Renal cortical epithelial cell (primary cell): ENCODE measurements around the gene SLC35E4. TPM values are rescaled to one million over a fixed set of nuclear protein-coding genes. Genes with fewer than 3 reads are reported as not detected.
A peak's percentile ranks its signal among the peaks of the same experiment; 100 is the strongest.
"Not testable (repeated sequence)": the region's sequence is repeated elsewhere in the genome, so short reads cannot be mapped to it uniquely, and the experiment has no call there.

ENCODE experiments used
- DNase-seq: peaks from one replicate; pipeline ENCODE4 v3.0.0-alpha.2; 2011; ENCODE audit warnings: low read depth
- total RNA-seq: library from RNA; depleted of rRNA; stranded (reverse); fragments of >200 nt; gene quantifications from 2 replicates; pipeline ENCODE4 v1.2.3, GENCODE V29; 2014

The SLC35E4 gene
- 7.8 and 7.9 TPM in 2 replicates for total RNA-seq

GRCh38 chr22:30635273-30636225 lies at the start of gene SLC35E4:
Gene SLC35E4 (plus strand): TSS chr22:30635781. CDS start chr22:30636451, 670 bp downstream.
- peak; percentile 40 for DNase-seq

DNA sequence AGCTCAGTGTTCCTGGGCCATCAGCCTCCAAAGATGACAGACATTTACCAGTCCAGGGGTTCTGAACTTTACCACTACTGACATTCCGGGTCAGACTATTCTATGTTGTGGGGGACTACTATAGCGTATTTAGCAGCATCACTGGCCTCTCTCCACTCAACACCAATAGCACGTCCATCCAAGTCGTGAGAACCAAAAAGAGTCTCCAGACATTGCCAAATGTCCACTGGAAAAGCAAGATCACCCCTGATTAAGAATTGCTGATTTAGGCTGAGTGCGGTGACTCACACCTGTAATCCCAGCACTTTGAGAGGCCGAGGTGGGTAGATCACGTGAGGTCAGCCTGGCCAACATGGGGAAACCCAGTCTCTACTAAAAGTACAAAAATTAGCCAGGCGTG lies 49.2 kb upstream of the SLC35E4 start:
- DNase-seq: no peak

DNA sequence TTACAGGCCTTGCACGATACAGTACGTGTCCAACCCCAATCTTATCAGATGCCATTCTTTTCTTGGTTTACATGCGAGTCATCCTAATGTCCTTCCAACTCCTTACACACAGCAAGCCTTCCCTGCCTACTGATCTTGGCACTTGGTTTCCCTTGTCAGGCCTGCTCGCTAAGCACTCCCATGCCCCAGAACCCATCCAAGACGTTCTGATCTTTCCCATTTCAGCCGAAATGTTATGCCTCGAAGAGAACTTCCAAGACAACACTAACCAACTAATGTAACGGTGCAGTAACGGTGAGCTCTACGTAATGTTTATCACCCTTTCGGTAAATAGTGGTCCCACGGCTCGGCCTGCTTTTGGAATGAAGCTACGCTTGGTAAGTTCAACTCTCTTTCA lies 44.4 kb upstream of the SLC35E4 start:
- no peak for DNase-seq

DNA sequence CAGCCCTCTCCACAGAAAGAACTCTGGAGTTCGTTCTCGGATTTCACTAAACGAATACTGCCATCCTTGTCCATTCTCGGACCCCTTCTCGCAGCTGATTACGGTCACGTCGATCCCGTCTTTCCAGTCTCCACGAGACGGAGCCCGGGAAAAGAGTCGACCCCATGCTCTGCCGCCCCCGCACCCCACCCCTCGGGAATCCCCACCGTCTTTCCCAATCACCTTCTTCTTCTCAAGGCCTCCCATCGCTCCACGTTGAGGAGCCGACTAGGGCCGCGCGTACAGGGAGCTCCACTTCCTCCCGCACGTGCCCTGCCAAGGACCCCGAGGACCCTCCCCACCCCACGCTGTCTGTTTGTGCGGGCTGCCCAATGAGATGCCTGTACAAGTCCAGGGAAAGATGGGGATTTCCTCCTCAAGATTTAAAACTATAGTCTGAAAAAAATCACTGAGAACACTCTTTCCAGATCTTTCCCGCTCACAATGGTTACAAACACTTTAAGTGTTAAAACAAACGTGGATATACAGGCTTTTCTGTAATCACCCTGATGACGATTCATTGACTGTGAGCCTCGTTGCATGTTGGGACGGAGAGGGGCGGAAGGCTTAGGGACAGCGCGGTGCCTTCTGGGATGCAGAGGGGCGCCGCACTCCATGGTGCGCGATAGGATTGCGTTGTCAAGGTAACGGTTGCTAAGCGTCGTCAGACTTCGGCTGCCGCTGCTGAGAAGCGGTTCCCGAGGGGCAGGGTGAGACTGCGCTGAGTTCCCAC lies 43.8 kb upstream of the SLC35E4 start, which contains the start of gene PES1:
TSS of gene PES1 (minus strand) at position 323 of the 772 bp plus-strand sequence. CDS start at position 246, 77 bp downstream.
- peak; percentile 95 for DNase-seq

DNA sequence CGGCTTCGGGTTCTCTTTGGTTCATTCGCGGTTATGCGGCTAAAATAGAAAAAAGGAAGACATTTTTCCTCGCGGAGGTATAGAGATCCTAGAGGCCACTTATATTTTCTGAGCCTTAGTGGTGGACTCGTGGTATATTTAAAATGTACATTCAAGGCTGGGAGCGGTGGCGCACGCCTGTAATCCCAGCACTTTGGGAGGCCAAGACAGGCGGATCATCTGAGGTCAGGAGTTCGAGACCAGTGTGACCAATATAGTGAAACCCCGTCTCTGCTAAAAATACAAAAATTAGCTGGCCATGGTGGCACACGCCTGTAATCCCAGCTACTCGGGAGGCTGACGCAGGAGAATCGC lies 43.2 kb upstream of the SLC35E4 start:
- DNase-seq: not testable (repeated sequence)

DNA sequence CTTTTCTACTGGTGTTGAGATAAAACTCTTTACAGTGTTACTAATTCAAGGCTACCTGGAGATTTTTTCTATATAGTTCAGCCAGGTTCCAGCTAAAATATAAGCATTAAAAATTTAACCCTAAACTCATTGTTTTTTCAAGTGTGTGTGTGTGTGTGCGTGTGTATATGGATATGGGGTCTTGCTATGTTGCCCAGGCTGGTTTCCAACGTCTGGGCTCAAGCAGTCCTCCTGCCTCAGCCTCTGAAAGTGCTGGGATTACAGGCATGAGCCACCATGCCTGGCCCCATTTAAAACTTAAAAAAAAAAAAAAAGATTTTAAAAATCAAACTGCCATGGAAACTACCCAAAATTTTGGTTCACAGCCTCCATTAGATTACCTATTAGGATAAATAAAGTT lies 39.4 kb upstream of the SLC35E4 start:
- DNase-seq: no peak

DNA sequence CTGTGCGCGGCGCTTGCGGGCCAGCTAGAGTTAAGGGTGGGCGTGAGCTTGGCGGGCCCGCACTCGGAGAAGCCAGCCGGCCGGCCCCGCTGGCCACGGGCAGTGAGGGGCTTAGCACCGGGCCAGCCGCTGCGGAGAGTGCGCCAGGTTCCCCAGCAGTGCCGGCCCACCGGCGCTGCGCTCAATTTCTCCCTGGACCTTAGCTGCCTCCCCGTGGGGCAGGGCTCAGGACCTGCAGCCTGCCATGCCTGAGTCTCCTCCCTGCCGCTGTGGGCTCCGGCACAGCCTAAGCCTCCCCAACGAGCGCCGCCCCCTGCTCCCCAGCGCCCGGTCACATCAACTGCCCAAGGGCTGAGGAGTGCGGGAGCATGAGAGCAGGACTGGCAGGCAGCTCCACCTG lies 38.7 kb upstream of the SLC35E4 start:
- DNase-seq: no peak

- no peak for DNase-seq
Observed at GRCh38 chr22:30598986-30599385, 36.6 kb upstream of the SLC35E4 start.

DNA sequence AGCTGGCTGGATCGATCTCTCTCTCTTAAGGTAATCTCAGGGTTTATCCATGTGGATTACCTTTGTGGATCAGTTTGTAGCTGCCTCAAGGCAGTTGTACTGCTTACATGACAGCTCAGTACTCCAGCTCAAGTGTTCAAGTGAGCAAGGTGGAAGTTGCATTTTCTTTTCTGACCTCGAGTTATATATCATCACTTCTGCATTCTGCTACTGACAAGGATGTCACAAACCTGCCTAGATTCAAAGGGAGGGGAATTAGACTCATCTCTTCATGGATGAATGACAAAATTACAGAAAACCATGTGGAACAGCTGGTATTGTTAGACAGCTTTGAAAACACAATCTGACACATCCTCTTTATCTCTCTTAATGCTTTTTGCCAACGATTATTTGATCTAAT lies 34.7 kb upstream of the SLC35E4 start:
- no peak for DNase-seq

DNA sequence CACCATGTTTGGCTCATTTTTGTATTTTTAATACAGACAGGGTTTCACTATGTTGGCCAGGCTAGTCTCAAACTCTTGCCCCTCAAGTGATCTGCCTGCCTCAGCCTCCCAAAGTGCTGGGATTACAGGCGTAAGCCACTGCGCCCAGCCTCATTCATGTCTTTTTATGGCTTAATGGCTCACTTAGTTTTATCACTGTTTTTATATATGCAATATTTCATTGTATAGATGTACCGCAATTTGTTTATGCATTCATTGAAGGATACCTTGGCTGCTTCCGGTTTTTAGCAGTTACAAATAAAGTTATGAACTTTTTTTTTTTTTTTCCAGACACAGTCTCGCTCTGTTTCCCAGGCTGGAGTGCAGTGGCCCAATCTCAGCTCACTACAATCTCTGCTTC lies 34.1 kb upstream of the SLC35E4 start:
- DNase-seq: no peak

DNA sequence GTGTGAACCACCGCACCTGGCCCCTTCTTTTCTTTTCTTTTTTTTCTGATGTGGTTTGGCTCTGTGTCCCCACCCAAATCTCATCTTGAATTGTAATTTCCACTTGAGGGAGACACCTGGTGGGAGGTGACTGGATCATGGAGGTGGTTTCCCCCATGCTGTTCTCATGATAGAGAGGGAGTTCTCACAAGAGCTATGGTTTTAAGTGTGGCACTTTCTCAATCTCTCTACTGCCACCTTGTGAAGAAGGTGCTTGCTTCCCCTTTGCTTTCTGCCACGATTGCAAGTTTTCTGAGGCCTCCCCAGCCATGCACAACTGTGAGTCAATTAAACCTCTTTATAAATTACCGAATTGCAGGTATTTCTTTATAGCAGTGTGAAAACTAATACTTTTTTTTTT lies 33.5 kb upstream of the SLC35E4 start:
- DNase-seq: peak; percentile 73

- no peak for DNase-seq
Observed at GRCh38 chr22:30603801-30604200, 31.8 kb upstream of the SLC35E4 start.

GRCh38 chr22:30604723-30605122 lies 30.9 kb upstream of the SLC35E4 start:
- DNase-seq: no peak

DNA sequence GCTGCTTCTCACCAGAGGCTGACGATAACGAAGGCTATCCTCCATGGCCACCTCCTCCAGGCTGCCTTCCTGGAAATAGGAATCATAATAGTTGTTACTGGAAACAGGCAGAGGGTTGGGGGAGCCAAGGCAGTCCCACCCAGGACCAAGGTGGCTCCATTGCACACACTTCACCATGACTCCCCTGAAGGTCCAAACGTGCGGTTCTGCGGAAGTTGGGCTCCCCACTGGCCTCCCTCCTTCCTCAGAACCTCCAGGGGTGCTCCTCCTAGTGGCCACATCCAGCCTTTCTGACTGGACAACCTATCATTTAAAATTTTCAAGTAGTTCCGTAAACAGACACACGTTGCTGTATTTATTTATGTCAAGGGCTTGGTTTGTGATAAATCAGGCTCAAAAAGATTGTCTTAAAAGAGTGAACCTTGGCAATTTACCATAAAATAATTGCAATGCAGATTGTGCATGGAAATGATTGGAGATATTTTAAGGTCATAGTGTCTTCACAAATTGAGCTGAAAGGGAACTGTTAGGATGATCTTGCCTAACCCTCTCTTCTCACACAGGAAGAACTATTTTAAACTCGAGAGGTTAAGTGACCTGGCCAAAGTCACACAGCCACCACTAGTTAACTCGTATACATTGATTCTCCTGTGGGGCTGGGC lies 30.0 kb upstream of the SLC35E4 start:
- peak; percentile 51 for DNase-seq

DNA sequence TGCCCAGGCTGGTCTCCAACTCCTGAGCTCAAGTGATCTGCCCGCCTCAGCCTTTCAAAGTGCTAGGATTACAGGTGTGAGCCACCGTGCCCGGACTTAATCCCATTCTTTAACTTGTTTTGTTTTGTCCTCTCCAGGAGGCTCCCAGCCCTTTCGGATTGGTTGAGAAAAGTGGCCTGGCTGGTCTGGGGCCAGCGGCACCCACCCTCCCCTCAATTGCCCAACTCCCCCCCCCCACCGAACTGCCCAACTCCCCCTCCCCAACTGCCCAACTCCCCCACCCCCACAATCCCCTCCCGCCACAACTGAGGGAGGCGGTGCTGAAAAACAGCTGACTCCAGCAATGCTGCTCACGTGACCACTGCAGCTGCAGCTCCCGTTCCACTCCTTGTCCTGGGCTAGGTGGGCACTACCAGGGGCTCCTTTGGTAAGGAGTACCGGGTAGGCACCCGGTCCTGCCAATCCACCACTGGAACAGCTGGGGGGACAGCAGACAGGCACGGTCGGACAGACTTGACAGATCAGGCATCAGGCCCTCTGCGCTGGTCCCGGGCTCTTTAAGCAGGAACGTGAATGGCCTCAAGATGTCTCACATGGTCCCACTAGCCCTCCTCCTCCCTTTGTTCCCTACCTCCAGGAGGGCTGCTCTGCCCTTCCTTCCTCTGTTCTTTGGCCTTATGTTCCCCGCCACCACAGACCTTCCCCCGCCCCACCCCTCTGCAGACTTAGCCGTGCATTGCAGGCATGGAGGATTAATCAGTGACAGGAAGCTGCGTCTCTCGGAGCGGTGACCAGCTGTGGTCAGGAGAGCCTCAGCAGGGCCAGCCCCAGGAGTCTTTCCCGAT lies 28.9 kb upstream of the SLC35E4 start, which contains the start of gene TCN2:
TSS of gene TCN2 (plus strand) at position 720 of the 845 bp plus-strand sequence. CDS start 158 bp downstream, outside the sequence.
- DNase-seq: peak; percentile 94

GRCh38 chr22:30607300-30607930 lies 28.2 kb upstream of the SLC35E4 start:
- no peak for DNase-seq

- DNase-seq: no peak
Observed at GRCh38 chr22:30607939-30608338, 27.6 kb upstream of the SLC35E4 start.

DNA sequence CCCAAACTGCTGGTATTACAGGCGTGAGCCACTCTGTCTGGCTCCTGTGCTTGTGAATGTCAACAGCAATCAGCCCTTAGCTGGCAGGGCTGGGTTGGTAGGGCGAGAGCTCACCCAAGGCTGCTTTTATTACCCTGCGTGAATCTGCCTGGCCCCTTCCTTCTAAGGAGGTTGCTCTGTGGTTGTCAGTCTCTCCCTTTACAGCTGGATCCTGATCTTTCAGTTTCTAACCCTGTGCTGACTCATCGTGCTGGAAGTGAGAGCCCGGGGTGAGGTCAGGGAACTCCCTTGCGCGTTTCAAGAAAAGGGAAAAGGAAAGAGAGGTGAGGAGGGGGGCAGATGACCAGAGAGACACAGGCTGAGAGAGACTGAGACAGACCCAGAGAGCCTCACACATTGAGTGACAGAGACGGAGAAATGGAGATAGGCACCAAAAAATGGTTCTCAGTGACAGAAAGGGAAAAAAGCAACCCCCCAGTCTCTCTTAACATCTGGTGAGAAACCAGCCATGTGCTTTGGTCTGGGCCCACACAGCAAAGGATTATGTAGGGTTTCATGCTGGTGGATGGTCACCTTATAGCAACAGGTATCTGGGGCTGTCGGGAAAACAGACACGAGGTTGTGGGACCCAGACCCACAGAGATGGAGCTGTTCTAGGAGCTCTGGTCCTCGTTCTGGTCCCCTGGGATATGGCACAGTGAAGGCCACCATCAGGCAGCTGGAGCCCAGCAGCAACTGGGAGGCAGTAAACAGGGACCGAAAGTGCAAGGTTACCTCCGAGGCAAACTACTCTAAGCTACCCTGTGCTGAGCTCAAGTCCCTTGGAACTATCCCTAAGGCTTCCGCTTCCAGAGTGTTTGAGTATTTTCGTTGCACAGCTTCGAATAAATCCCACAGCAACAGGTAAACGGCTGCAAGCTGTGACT lies 26.1 kb upstream of the SLC35E4 start:
- peak; percentile 94 for DNase-seq

DNA sequence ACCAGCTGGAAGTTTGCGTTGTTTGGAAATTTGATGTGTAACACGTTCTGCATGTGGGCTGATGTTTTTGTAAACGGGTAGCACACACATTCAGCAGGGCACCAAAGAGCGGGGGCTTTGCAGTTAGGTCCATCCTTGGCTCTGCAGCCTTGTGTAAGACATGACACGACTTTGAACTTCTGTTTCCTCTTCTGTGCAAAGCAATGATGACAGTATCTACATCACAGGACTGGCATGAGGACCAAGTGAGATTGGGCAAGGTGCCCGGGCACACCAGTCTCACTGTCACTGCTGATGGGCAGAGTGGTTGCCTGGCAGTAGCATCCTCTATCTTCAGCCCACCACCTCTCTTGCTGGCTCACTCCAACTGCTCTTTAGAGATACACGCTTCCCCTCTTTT lies 25.3 kb upstream of the SLC35E4 start:
- DNase-seq: no peak

- no peak for DNase-seq
Observed at GRCh38 chr22:30611197-30611596, 24.4 kb upstream of the SLC35E4 start.
